H9 (cell line): ENCODE results near the gene MN1. TPM values are rescaled to one million over a fixed set of nuclear protein-coding genes. Genes with fewer than 3 reads are reported as not detected.

Experiments used
- DNase-seq: peaks from one replicate; pipeline ENCODE4 v3.0.0-alpha.2; 2017
- H2AFZ ChIP-seq: one replicate; pipeline ENCODE4 v1.6.1; 2013; ENCODE audit warnings: mild to moderate bottlenecking, low read length, control low read depth, moderate library complexity
- H2AK5ac ChIP-seq: 2 replicates; pipeline ENCODE4 v1.6.1; 2013; ENCODE audit warnings: low read length, control low read depth, mixed read lengths; ENCODE audit not compliant: insufficient read length
- H2BK120ac ChIP-seq: one replicate; pipeline ENCODE4 v1.6.1; 2013; ENCODE audit warnings: low read depth, mild to moderate bottlenecking, low read length, control low read depth, inconsistent platforms; ENCODE audit not compliant: poor library complexity, severe bottlenecking
- H2BK12ac ChIP-seq: 2 replicates; pipeline ENCODE4 v1.6.1; 2013; ENCODE audit warnings: low read length, control low read depth, mixed read lengths, low read depth; ENCODE audit not compliant: insufficient read length
- H2BK15ac ChIP-seq: 2 replicates; pipeline ENCODE4 v1.6.1; 2013; ENCODE audit warnings: low read depth, low read length, control low read depth
- H2BK20ac ChIP-seq: one replicate; pipeline ENCODE4 v1.6.1; 2013; ENCODE audit warnings: low read depth, mild to moderate bottlenecking, low read length, control low read depth, inconsistent platforms; ENCODE audit not compliant: poor library complexity, severe bottlenecking
- H2BK5ac ChIP-seq: 2 replicates; pipeline ENCODE4 v1.6.1; 2013; ENCODE audit warnings: low read length, control low read depth, mixed read lengths; ENCODE audit not compliant: insufficient read length
- H3K14ac ChIP-seq: 2 replicates; pipeline ENCODE4 v1.6.1; 2013; ENCODE audit warnings: low read length, control low read depth; ENCODE audit not compliant: insufficient read depth
- H3K18ac ChIP-seq: 2 replicates; pipeline ENCODE4 v1.6.1; 2013; ENCODE audit warnings: low read depth, mild to moderate bottlenecking, mixed read lengths, low read length, control low read depth; ENCODE audit not compliant: insufficient read length
- H3K23ac ChIP-seq: 2 replicates; pipeline ENCODE4 v1.6.1; 2013; ENCODE audit warnings: low read length, control low read depth, mixed read lengths, low read depth; ENCODE audit not compliant: insufficient read length
- H3K23me2 ChIP-seq: 2 replicates; pipeline ENCODE4 v1.6.1; 2013; ENCODE audit warnings: low read depth, mild to moderate bottlenecking, mixed read lengths, low read length, control low read depth; ENCODE audit not compliant: insufficient read length, poor library complexity, severe bottlenecking
- H3K27ac ChIP-seq: 2 replicates; pipeline ENCODE4 v1.5.1; 2013; ENCODE audit warnings: low read length, control low read depth, mixed read lengths, low read depth; ENCODE audit not compliant: insufficient read length
- H3K27me3 ChIP-seq: 2 replicates; pipeline ENCODE4 v1.6.1; 2013; ENCODE audit warnings: low read length, control low read depth, inconsistent platforms; ENCODE audit not compliant: insufficient read depth
- H3K4ac ChIP-seq: 2 replicates; pipeline ENCODE4 v1.6.1; 2013; ENCODE audit warnings: low read depth, mild to moderate bottlenecking, control low read depth, inconsistent platforms, low read length, moderate library complexity
- H3K4me1 ChIP-seq: 2 replicates; pipeline ENCODE4 v1.6.1; 2013; ENCODE audit warnings: low read length, control low read depth, inconsistent platforms; ENCODE audit not compliant: insufficient read depth
- H3K4me2 ChIP-seq: 2 replicates; pipeline ENCODE4 v1.6.1; 2013; ENCODE audit warnings: low read length, control low read depth, mixed read lengths; ENCODE audit not compliant: insufficient read length, insufficient read depth
- H3K56ac ChIP-seq: 2 replicates; pipeline ENCODE4 v1.6.1; 2013; ENCODE audit warnings: low read depth, mild to moderate bottlenecking, mixed read lengths, low read length, control low read depth; ENCODE audit not compliant: insufficient read length
- H3K79me1 ChIP-seq: 2 replicates; pipeline ENCODE4 v1.6.1; 2013; ENCODE audit warnings: low read depth, mild to moderate bottlenecking, moderate library complexity, low read length, control low read depth, inconsistent platforms; ENCODE audit not compliant: insufficient read depth, poor library complexity, severe bottlenecking
- H3K79me2 ChIP-seq: 2 replicates; pipeline ENCODE4 v1.6.1; 2013; ENCODE audit warnings: low read length, control low read depth, inconsistent platforms; ENCODE audit not compliant: insufficient read depth
- H3K9ac ChIP-seq: 2 replicates; pipeline ENCODE4 v1.6.1; 2013; ENCODE audit warnings: low read length, control low read depth, mixed read lengths; ENCODE audit not compliant: insufficient read length; ENCODE audit errors: extremely low read depth
- H3K9me3 ChIP-seq: one replicate; pipeline ENCODE4 v1.6.1; 2013; ENCODE audit warnings: low read depth, low read length, inconsistent platforms; ENCODE audit not compliant: control insufficient read depth
- H3T11ph ChIP-seq: one replicate; pipeline ENCODE4 v1.6.1; 2013; ENCODE audit warnings: mild to moderate bottlenecking, low read length, control low read depth, inconsistent platforms
- H4K20me1 ChIP-seq: one replicate; pipeline ENCODE4 v1.6.1; 2013; ENCODE audit not compliant: control insufficient read depth, insufficient read length, insufficient read depth
- H4K5ac ChIP-seq: 2 replicates; pipeline ENCODE4 v1.6.1; 2013; ENCODE audit warnings: low read depth, mild to moderate bottlenecking, mixed read lengths, low read length, control low read depth; ENCODE audit not compliant: insufficient read length
- H4K8ac ChIP-seq: replicated peaks from 2 replicates; pipeline ENCODE4 v1.6.1; 2013; ENCODE audit warnings: low read length, control low read depth, mixed read lengths, low read depth; ENCODE audit not compliant: insufficient read length
- H4K91ac ChIP-seq: 2 replicates; pipeline ENCODE4 v1.6.1; 2013; ENCODE audit warnings: low read depth, mild to moderate bottlenecking, moderate library complexity, mixed read lengths, low read length, control low read depth; ENCODE audit not compliant: insufficient read length
- H3K27ac Mint-ChIP-seq, 3 experiments: 2 replicates in 2 of 3; 3 replicates in 1 of 3; pipeline ENCODE4 v1.8.0; 2020 to 2021; ENCODE audit warnings: mixed read lengths in 3 of 3, mild to moderate bottlenecking in 1 of 3, moderate library complexity in 1 of 3
- H3K27me3 Mint-ChIP-seq: 2 replicates; pipeline ENCODE4 v1.8.0; 2021; ENCODE audit warnings: low read depth, mild to moderate bottlenecking, moderate library complexity, mixed read lengths
- H3K36me3 Mint-ChIP-seq, 3 experiments: 2 replicates in 2 of 3; 3 replicates in 1 of 3; pipeline ENCODE4 v1.8.0; 2020 to 2021; ENCODE audit warnings: low read depth in 3 of 3, mixed read lengths in 3 of 3; ENCODE audit not compliant: insufficient read depth in 1 of 3
- H3K4me1 Mint-ChIP-seq, 2 experiments: 2 replicates each; pipeline ENCODE4 v1.8.0; 2020; ENCODE audit warnings: mixed read lengths in 2 of 2
- H3K4me3 Mint-ChIP-seq, 2 experiments: 2 replicates in 1 of 2; 3 replicates in 1 of 2; pipeline ENCODE4 v1.8.0; 2020 to 2021; ENCODE audit warnings: mild to moderate bottlenecking in 2 of 2, mixed read lengths in 2 of 2, moderate library complexity in 1 of 2
- H3K9me3 Mint-ChIP-seq, 2 experiments: 2 replicates in 1 of 2; 3 replicates in 1 of 2; pipeline ENCODE4 v1.8.0; 2020; ENCODE audit warnings: mild to moderate bottlenecking in 2 of 2, mixed read lengths in 2 of 2, moderate library complexity in 1 of 2
- WGBS: extraction: QIAGEN DNeasy Blood & Tissue Kit; methylation state at CpG from one replicate; pipeline ENCODE4 v1.1.7; 2013; ENCODE audit warnings: missing lambda C conversion rate, low lambda C conversion rate, mixed read lengths; ENCODE audit not compliant: insufficient read length; ENCODE audit errors: extremely low coverage; 5-methylcytosine and 5-hydroxymethylcytosine counted together
- total RNA-seq: library from RNA; stranded (reverse); gene quantifications from 2 replicates; pipeline ENCODE4 v1.2.1, GENCODE V29; 2021
- TF ChIP-seq, protein P1 (sequence below): fragments of 200-600 bp; sonication (generic); conservative IDR thresholded peaks from 3 replicates; pipeline ENCODE4 v1.8.0; 2021; ENCODE audit warnings: antibody characterized with exemption, mild to moderate bottlenecking

Gene MN1
- total RNA-seq, 1 experiment from 2014 or later: 2.8 TPM

GRCh38 chr22:27754888-27755480 is 46.6 kb downstream of the MN1 start:
- no peak for DNase-seq
- Histone ChIP-seq H2AFZ (no peak overlapping the region), H4K8ac (no peak overlapping the region), H3K56ac (no peak overlapping the region), H2BK15ac (no peak overlapping the region), H3K9me3 (no peaks in the 10 kb centered on the region), H4K91ac (no peak overlapping the region), H3K23me2 (no peaks in the 10 kb centered on the region), H4K20me1 (peaks cover 2% of the 10 kb centered on the region), H4K5ac (no peak overlapping the region), H3K9ac (no peak overlapping the region), H3K79me2 (no peaks in the 10 kb centered on the region), H3K4me2 (no peak overlapping the region), H2BK12ac (no peak overlapping the region), H3K23ac (no peak overlapping the region), H3K14ac (no peak overlapping the region), H2BK120ac (no peak overlapping the region), H2BK5ac (no peak overlapping the region), H3K4me1 (peaks cover 6% of the 10 kb centered on the region), H2BK20ac (no peak overlapping the region), H2AK5ac (no peak overlapping the region), H3K79me1 (no peaks in the 10 kb centered on the region), H3T11ph (no peak overlapping the region), H3K4ac (no peak overlapping the region), H3K27ac (no peak overlapping the region), H3K18ac (no peak overlapping the region), H3K27me3 (no peaks in the 10 kb centered on the region)
- Mint-ChIP-seq H3K36me3 (no peaks in the 10 kb centered on the region; a peak in 1 of 7 replicates), H3K27me3 (peaks cover 3% of the 10 kb centered on the region), H3K9me3 (no peaks in the 10 kb centered on the region), H3K4me1 (peaks cover 27 to 31% of the 10 kb centered on the region in 2 experiments), H3K27ac (no peak overlapping the region), H3K4me3 (no peak overlapping the region)
- no CpG with 5 or more reads among the region's 8 CpGs for WGBS
- TF ChIP-seq, protein P1, sequence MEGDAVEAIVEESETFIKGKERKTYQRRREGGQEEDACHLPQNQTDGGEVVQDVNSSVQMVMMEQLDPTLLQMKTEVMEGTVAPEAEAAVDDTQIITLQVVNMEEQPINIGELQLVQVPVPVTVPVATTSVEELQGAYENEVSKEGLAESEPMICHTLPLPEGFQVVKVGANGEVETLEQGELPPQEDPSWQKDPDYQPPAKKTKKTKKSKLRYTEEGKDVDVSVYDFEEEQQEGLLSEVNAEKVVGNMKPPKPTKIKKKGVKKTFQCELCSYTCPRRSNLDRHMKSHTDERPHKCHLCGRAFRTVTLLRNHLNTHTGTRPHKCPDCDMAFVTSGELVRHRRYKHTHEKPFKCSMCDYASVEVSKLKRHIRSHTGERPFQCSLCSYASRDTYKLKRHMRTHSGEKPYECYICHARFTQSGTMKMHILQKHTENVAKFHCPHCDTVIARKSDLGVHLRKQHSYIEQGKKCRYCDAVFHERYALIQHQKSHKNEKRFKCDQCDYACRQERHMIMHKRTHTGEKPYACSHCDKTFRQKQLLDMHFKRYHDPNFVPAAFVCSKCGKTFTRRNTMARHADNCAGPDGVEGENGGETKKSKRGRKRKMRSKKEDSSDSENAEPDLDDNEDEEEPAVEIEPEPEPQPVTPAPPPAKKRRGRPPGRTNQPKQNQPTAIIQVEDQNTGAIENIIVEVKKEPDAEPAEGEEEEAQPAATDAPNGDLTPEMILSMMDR: no peak
